Activated naive CD8-positive, alpha-beta T cell (primary cell): ENCODE data around the gene ELFN2.

Experiments used
- H3K27ac Mint-ChIP-seq: one replicate; pipeline ENCODE4 v1.8.0; 2021; ENCODE audit warnings: mixed read lengths
- H3K27me3 Mint-ChIP-seq: one replicate; pipeline ENCODE4 v1.8.0; 2021; ENCODE audit warnings: mixed read lengths
- H3K36me3 Mint-ChIP-seq: one replicate; pipeline ENCODE4 v1.8.0; 2021; ENCODE audit warnings: mixed read lengths
- H3K4me1 Mint-ChIP-seq: one replicate; pipeline ENCODE4 v1.8.0; 2021; ENCODE audit warnings: low read depth, mixed read lengths
- H3K4me3 Mint-ChIP-seq: one replicate; pipeline ENCODE4 v1.8.0; 2021; ENCODE audit warnings: mild to moderate bottlenecking, mixed read lengths
- H3K9me3 Mint-ChIP-seq: one replicate; pipeline ENCODE4 v1.8.0; 2021; ENCODE audit warnings: low read depth, mixed read lengths

The ELFN2 gene

GRCh38 chr22:37396488-37397084 lies 30.7 kb downstream of the ELFN2 start:
- H3K27ac Mint-ChIP-seq = no peak overlapping the region
- no peak overlapping the region for H3K4me3 Mint-ChIP-seq
- H3K4me1 Mint-ChIP-seq = no peaks in the 10 kb centered on the region
- no peaks in the 10 kb centered on the region for H3K9me3 Mint-ChIP-seq
- H3K27me3 Mint-ChIP-seq = no peaks in the 10 kb centered on the region
- H3K36me3 Mint-ChIP-seq = no peaks in the 10 kb centered on the region

GRCh38 chr22:37394341-37394740 lies 32.9 kb downstream of the ELFN2 start:
- Mint-ChIP-seq H3K27ac (no peak overlapping the region), H3K4me3 (no peak overlapping the region), H3K27me3 (no peaks in the 10 kb centered on the region), H3K36me3 (no peaks in the 10 kb centered on the region), H3K9me3 (no peaks in the 10 kb centered on the region), H3K4me1 (no peaks in the 10 kb centered on the region)

- Mint-ChIP-seq H3K36me3 (no peaks in the 10 kb centered on the region), H3K9me3 (no peaks in the 10 kb centered on the region), H3K27me3 (no peaks in the 10 kb centered on the region), H3K27ac (no peak overlapping the region), H3K4me1 (no peaks in the 10 kb centered on the region), H3K4me3 (no peak overlapping the region)
These were observed 33.5 kb downstream of the ELFN2 start for GRCh38 chr22:37393746-37394145.

GRCh38 chr22:37392721-37393328 lies 34.5 kb downstream of the ELFN2 start:
- Mint-ChIP-seq H3K27me3 (no peaks in the 10 kb centered on the region), H3K4me3 (no peak overlapping the region), H3K9me3 (no peaks in the 10 kb centered on the region), H3K36me3 (no peaks in the 10 kb centered on the region), H3K27ac (no peak overlapping the region), H3K4me1 (no peaks in the 10 kb centered on the region)

- Mint-ChIP-seq H3K4me1 (no peaks in the 10 kb centered on the region), H3K4me3 (no peak overlapping the region), H3K27ac (no peak overlapping the region), H3K36me3 (no peaks in the 10 kb centered on the region), H3K27me3 (no peaks in the 10 kb centered on the region), H3K9me3 (no peaks in the 10 kb centered on the region)
These were observed 35.6 kb downstream of the ELFN2 start for GRCh38 chr22:37391702-37392101.

- Mint-ChIP-seq H3K4me1 (no peaks in the 10 kb centered on the region), H3K9me3 (no peaks in the 10 kb centered on the region), H3K27ac (no peak overlapping the region), H3K27me3 (no peaks in the 10 kb centered on the region), H3K36me3 (no peaks in the 10 kb centered on the region), H3K4me3 (no peak overlapping the region)
These were observed 37.2 kb downstream of the ELFN2 start for GRCh38 chr22:37390075-37390474.

GRCh38 chr22:37388538-37388937 lies 38.7 kb downstream of the ELFN2 start:
- no peak overlapping the region for H3K27ac Mint-ChIP-seq
- no peaks in the 10 kb centered on the region for H3K36me3 Mint-ChIP-seq
- H3K4me3 Mint-ChIP-seq = no peak overlapping the region
- H3K4me1 Mint-ChIP-seq = no peaks in the 10 kb centered on the region
- H3K9me3 Mint-ChIP-seq = no peaks in the 10 kb centered on the region
- H3K27me3 Mint-ChIP-seq = no peaks in the 10 kb centered on the region

- Mint-ChIP-seq H3K27ac (no peak overlapping the region), H3K9me3 (no peaks in the 10 kb centered on the region), H3K4me1 (no peaks in the 10 kb centered on the region), H3K27me3 (no peaks in the 10 kb centered on the region), H3K36me3 (no peaks in the 10 kb centered on the region), H3K4me3 (no peak overlapping the region)
These were observed 39.5 kb downstream of the ELFN2 start for GRCh38 chr22:37387793-37388192.

GRCh38 chr22:37386441-37386840 lies 40.8 kb downstream of the ELFN2 start:
- no peaks in the 10 kb centered on the region for H3K27me3 Mint-ChIP-seq
- no peak overlapping the region for H3K4me3 Mint-ChIP-seq
- H3K27ac Mint-ChIP-seq = no peak overlapping the region
- no peaks in the 10 kb centered on the region for H3K9me3 Mint-ChIP-seq
- H3K36me3 Mint-ChIP-seq = no peaks in the 10 kb centered on the region
- no peaks in the 10 kb centered on the region for H3K4me1 Mint-ChIP-seq

GRCh38 chr22:37384691-37385090 lies 42.6 kb downstream of the ELFN2 start:
- Mint-ChIP-seq H3K27ac (no peak overlapping the region), H3K4me3 (no peak overlapping the region), H3K4me1 (no peaks in the 10 kb centered on the region), H3K27me3 (no peaks in the 10 kb centered on the region), H3K36me3 (no peaks in the 10 kb centered on the region), H3K9me3 (no peaks in the 10 kb centered on the region)

- Mint-ChIP-seq H3K27ac (no peak overlapping the region), H3K27me3 (no peaks in the 10 kb centered on the region), H3K4me3 (no peak overlapping the region), H3K4me1 (no peaks in the 10 kb centered on the region), H3K36me3 (no peaks in the 10 kb centered on the region), H3K9me3 (no peaks in the 10 kb centered on the region)
These were observed 43.9 kb downstream of the ELFN2 start for GRCh38 chr22:37383341-37383740.

GRCh38 chr22:37381489-37381888 lies 45.8 kb downstream of the ELFN2 start:
- Mint-ChIP-seq H3K4me3 (no peak overlapping the region), H3K4me1 (no peaks in the 10 kb centered on the region), H3K27me3 (peaks cover under 1% of the 10 kb centered on the region), H3K27ac (no peak overlapping the region), H3K9me3 (no peaks in the 10 kb centered on the region), H3K36me3 (no peaks in the 10 kb centered on the region)

- peaks cover 3% of the 10 kb centered on the region for H3K27me3 Mint-ChIP-seq
- H3K4me1 Mint-ChIP-seq = no peaks in the 10 kb centered on the region
- no peak overlapping the region for H3K27ac Mint-ChIP-seq
- H3K4me3 Mint-ChIP-seq = no peak overlapping the region
- H3K9me3 Mint-ChIP-seq = no peaks in the 10 kb centered on the region
- H3K36me3 Mint-ChIP-seq = no peaks in the 10 kb centered on the region
These were observed 47.6 kb downstream of the ELFN2 start for GRCh38 chr22:37379722-37380121.

- Mint-ChIP-seq H3K36me3 (no peaks in the 10 kb centered on the region), H3K27me3 (peaks cover 3% of the 10 kb centered on the region), H3K9me3 (no peaks in the 10 kb centered on the region)
These were observed 48.2 kb downstream of the ELFN2 start for GRCh38 chr22:37379085-37379484.

GRCh38 chr22:37378642-37379058 lies 48.6 kb downstream of the ELFN2 start:
- Mint-ChIP-seq H3K9me3 (no peaks in the 10 kb centered on the region), H3K27ac (no peak overlapping the region), H3K4me1 (no peaks in the 10 kb centered on the region), H3K27me3 (peaks cover 3% of the 10 kb centered on the region), H3K4me3 (no peak overlapping the region), H3K36me3 (no peaks in the 10 kb centered on the region)

More at GRCh38 chr22:37379085-37379484, 48.2 kb downstream of the ELFN2 start:
- Mint-ChIP-seq H3K4me3 (no peak overlapping the region), H3K27ac (no peak overlapping the region), H3K4me1 (no peaks in the 10 kb centered on the region)

GRCh38 chr22:37377927-37378326 lies 49.4 kb downstream of the ELFN2 start:
- Mint-ChIP-seq H3K4me1 (no peaks in the 10 kb centered on the region), H3K4me3 (no peak overlapping the region), H3K27me3 (peaks cover 3% of the 10 kb centered on the region), H3K27ac (no peak overlapping the region), H3K36me3 (no peaks in the 10 kb centered on the region), H3K9me3 (no peaks in the 10 kb centered on the region)
